Limb (tissue), 2 donors: Measurements from ENCODE around the gene SLC51B.
"Not testable (repeated sequence)": the region's sequence is repeated elsewhere in the genome, so short reads cannot be mapped to it uniquely, and the experiment has no call there.

Experiments
- DNase-seq, 2 donors: peaks; one replicate each; pipeline ENCODE4 v3.0.0-alpha.2; 2016; ENCODE audit errors: extremely low spot score in 2 of 2

SLC51B gene

DNA sequence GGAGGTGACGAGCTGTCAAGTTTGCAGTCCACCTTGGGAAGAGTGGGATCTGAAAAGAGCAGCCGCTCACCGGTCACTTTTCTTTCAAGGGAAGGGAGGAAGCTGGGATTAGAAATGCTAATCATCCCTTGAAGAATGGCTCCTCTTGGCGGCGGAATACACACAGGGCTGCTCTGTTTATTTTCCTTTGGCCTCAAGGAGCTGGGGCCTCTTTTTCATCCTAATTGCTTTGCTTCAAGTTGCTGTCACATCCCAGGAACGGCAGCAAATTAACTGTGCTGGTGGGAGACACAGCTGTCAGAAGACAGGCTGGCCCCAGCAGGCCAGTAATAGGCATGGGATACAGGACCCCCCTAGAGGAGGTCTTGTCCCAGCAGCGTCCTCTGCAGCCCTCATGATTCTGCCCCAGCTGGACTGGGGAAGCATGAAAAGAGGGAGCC, 38.1 kb downstream of the SLC51B start:
- DNase-seq, result no peak

DNA sequence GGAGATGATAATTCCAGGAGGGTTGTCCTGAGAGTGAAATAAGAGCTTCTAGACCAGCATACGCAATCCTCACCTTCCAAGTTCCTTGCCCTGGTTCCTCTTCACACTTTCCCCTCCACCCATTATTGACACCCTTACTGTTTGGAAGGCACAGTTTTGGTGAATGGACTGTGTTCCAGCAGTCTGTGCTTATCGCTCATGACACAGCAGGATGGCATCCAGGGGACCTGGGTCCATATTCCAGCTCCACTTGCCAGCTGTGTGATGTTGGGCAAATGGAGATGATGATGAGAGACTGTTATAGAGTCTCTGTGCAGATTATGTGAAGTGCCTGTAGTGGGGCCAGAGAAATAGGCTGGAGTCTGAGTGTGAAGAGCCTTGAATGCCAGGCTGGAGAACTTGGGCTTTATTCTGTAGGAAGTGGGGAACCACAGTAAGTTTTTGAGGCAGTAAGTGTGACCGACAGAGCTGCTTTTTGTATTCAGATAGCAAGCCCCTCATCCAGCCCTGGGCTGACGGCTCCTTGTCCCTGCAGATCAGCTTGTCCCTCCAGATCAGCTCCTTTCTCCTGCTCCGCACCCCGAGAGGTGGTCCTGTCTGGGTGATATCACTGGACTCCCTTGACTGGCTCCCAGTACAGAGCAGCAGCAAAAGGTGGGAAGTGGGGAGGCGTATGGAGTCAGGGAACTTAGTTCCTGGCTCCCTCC, 39.5 kb downstream of the SLC51B start:
- DNase-seq, result no peak

DNA sequence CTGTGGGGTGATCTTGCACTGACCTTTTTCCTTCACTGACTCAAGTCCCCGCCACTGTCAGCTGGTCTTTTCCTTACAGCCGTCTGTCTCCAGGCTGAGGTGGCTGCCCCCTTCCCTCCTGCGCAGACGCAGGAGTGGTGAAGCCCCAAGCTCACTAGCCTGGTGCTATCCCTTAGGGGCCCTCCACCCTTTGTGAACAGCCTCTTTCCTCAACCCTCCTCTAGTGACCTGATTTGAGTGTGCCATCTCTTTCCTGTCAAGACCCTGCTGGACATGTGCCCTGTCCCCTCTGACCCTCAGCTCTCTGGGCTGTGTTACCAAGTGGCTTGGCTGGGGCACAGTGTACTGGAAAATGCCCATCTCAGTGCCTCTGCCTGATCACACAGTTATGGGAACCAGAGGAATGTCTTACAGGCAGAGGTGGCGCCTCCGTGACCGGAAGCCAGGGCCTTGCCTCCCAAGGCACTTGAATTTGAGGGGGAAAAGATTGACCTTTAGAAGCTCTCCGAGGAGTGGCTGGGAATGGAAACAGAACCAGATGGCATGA, 40.1 kb downstream of the SLC51B start:
- DNase-seq, result no peak

DNA sequence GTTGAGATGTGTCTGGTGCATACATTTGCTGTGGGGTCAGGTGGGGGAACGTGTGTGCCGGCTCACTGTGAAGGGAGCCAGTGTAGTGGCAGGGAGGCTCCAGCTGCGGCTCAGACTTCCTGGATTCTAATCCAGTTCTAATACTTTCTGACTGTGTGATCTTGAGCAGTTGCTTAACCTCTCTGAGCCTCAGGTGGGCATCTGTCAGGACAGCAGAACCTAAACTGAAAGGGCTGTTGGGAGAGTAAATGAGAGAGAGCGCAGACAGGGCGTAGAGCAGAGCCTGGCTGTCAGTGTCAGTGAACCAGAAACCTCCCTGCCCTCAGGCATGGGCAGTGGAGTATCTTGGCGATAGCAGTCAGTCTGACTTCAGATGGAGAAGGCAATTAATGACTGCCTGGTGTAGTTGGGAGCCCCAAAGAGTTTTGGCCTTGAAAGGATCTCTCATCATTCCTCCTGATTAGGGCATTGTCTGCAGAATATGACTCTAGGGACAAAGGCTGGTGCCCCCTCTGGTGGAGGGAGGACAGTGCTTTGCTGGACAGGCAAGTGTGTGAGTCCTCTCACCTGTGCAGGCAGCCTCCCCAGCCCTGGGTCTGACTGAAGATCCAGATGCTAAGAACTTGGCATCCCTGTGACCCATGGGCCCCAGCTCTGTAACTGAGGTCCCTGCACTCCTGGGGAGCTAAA, 40.9 kb downstream of the SLC51B start:
- no peak for DNase-seq

DNA sequence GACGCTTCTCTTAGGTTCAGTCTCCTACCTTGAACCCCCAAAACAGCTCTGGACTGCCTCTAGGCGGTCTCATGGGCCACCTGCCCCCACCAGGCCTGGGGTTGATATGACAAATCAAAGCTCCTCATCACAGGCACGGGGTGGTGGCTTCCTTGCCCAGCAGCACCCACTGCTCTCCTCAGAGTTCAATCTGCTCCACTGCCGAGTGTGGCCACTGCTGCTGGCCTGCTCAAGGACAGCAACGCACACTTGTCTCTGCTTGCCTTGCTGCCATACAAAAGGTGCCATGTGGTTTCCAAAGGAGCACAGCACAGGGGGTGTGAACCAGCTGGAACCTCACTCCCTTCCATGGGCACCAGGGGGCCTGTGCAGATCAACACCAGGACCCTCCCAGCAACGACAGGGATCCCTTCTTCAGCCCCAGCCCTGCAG, 41.5 kb downstream of the SLC51B start:
- DNase-seq, result no peak

DNA sequence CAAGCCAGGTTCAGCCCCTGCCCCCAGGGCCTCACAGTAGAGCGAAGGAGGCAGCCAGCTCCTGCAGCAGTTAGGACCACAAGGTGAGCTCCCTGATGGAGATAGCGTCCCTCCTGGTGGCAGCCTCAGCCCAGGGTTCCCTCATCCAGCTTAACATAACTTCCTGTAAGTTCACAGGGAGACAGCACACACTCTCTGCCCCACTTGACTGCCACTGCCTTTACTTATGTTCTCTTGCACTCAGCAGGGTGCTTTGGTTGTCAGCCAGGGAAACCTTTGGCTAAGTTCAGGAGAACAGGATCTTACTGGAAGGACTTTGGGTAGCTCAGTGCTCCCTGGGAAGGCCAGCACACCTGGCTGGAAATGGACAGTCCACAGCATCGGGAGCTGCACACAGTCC, 42.2 kb downstream of the SLC51B start:
- no peak for DNase-seq

DNA sequence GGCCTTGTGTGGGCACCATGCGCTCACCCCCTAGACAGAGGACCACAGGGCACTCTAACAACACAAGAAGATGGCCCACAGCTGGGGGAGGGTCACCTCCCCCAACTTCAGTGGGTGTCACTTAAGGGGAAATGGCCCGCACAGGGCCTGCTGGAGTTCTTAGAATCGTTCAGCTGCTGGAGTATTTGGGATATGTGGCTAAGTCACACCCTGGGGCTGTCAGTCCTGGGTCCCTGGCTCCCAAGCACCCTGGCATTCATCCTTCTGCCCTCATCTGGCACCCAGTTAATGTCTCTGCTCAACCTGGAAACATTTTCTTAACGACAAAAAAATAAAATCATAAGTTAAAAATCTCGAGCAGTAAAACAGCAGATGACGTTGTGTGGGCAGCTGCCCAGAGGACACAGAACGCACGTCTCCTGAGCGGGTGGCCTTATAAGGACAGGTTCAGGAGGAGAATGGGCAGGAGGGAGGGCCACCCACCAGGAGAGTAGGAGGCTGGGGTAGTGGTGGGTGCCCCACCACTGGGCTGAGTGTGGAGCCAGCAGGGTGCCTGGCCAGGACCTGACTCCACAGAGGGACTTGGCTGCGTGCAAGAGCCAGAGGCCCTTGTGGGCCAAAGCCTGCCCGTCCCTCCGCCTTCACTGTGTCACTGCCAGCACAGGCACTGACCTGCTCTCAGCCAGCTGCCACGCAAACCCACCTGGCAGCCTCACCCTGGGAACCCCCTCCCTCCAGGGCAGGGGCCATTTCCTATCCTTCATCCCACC, 42.9 kb downstream of the SLC51B start:
- DNase-seq, result no peak

DNA sequence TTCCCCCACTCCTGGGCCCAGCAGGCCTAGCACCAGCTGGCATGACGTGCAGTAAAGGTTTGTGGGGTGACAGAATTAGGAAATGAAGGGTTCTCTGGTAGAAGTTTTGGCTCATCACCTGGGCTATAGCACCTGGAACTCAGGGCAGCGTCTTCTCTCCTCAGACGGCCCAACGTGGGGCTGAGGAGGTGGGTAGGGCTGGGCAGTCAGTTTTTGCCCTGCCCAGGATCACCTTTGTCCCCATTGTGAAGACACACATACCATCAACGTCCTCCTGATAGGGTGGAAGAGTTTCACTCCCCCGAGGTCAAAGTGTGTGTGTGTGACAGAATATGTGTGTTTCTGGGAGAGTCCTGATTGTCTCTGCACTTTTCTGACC, 43.4 kb downstream of the SLC51B start:
- no peak for DNase-seq

DNA sequence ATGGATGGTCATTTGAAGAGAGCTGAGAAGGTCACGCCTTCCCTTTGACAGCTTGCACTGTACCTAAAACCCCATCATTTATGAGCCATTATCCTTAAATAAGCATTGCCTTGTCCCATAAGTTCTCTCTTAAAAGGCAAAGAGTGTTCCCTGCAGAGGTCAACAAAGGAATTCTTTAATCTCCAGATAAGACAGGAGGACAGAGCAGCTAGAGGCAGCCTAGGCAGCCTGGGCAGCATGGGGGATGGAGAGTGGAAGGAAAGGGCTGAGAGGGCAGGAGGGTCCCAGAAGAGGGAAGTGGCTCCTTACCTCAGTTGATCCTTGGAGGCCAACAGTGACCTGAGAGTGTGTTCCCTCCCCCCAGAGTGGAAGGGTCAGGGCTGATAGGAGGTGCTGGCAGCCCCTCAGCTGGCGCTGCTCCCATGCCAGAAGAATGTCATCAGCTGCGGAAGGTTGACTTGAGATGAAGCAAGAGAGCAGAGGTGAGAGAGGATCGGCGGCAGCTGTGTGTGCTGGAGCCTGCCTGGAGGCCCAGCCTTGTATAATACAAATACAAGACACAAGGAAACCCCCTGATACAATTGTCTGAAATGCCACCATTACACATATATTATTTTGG, 44.1 kb downstream of the SLC51B start:
- no peak for DNase-seq

DNA sequence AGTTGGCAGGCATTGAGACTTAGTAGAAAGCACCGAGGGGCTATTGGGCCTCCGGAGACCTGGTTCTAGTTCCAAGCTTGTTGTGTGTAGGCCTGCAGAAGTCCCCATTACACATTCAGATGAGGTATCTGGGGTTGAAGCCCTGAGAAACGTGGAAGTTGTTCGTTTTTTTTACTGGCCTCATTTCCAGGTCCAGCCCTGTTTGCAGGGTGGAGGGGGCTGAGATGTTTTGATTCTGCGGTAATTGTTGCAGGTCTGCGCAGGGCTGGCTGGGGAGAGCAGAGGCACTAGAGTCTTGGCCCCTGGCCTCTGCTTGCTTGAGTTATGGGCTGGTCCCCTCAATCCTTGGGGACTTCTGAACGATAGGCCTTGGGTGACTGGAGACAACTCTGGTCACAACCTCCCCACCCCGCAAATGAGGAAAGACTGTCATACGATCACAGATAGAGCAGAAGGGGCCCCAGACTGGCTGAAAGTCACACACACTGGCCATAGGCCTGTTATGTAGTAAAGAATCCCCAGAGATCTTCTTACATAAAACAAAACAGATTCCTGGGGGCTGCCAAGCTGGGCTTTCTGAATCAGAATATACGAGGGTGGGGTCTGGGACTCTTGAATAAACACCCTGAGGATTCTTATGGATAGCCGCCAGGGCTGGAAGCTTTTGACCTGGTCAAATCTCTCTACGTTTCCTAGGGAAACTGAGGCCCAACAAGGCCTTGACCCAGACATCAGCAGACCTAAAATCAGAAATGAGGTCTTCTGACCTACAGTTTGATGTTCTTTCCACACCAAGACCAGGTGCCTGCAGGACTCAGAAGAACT, 47.0 kb downstream of the SLC51B start:
- DNase-seq, result no peak

DNA sequence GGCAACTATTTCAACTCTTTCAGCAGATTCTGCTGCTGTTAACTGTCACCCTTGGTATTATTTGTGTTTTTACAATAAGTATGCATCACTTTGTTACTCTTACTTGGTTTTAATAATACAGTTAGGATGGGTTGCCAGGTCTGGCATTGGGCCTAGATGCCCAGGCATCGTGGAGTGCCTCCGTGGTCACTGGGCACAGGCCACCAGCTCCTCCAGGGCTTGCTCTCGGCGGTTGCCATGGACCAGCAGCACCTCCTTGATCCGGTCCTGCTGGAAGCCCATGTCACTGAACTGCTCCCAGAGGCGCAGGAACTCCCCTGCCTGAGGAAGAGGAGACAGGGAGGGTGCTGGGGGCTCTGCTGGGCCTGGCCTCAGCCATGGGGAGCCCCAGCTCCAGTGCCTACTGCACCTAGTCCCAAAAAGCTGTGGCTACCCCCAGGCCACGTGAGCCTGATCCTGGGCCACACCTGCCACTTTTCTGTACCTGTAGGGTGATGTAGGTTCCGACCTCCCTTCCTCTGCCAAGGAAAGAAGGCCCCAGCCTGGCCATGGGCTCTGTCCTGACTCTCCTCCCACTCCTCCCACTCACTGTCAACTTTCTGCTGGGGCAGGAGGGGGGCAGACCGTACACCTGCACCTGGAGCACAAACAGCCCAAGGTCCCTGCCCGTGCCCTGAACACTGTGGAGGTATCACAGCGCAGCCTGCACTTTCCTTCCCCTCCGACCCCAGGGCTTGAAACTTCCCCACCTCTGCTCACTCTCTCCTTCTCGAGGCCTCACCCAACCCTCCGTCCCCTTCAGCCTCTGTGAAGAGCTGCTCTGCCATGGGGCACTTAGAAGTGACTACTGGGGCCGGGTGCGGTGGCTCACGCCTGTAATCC, 48.0 kb downstream of the SLC51B start:
- no peak for DNase-seq

DNA sequence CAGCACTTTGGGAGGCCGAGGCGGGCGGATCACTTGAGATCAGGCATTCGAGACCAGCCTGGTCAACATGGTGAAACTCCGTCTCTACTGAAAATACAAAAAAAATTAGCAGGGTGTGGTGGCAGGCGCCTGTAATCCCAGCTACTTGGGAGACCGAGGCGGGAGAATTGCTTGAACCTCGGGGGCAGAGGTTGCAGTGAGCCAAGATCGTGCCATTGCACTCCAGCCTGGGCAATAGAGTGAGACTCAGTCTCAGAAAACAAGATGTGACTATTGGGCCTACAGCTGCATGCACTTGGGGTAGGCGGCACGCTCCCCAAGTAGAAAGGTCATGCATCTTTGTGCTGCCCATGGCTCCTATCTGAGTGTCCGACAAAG, 48.6 kb downstream of the SLC51B start:
- not testable (repeated sequence) for DNase-seq

DNA sequence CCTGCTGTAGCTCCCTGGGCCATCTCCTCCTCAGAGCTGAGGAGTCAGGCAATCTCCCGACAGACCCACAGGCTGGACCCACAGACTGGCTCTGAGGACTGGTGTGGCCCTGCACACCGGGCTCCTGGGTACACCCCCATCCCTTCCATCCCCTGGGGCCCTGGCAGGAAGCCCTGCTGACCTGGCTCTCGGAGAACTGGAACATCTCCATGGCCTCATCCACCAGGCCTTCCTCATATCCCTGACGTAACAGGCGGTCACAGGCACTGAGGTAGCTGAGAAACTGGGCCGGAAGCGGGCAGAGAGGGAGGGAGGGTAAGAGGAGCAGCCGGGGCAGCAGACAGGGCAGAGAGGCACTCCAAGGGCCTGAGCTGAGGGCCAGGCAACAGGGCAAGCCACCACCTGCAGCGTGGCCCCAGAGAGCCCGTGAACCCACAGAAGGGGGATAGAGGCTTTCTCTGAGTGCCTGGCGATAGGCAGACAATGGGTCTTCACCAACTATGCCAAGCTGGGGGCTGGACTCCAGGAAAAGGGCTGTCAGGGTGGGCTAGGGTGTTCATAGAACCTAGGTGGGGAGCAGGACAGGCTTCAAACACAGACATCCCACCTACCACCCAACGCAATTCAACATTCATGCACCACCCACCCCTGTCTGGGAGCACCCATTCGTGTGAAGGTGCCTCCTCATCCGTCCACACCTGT, 49.3 kb downstream of the SLC51B start:
- no peak for DNase-seq

DNA sequence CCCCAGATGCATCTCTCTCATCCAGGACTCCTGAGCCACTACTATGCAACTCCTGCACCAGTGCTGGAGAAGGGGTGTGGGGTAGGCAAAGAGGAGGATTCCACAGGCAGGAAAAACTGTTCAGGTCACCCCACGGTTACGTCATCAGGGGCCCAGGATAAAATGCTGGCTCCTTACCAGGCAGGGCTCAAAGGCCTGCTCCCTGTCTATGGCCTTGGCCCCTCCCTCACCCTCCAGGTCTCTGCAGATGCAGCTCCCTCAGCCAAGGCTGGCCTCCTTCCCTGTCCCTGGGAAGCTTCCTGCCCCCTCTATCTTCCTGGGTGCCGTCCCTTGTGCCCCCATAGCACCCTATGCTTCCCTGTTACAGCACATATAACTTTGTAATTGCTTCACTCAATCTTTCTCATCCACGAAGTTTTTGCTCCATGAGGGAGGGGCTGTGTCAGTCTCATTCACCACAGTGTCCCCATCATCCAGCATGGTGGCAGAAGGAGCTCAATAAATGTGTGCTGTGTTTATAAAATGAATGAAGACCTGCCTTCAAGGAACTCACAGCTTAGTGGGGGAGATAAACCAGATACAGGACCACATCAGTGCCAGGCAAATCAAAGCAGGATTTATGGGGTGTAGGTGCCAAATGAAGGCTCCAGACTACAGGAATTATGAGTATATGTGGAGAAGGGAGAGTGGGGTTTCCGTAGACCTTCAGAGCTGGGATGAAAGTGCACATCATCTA, 50.0 kb downstream of the SLC51B start:
- no peak for DNase-seq

DNA sequence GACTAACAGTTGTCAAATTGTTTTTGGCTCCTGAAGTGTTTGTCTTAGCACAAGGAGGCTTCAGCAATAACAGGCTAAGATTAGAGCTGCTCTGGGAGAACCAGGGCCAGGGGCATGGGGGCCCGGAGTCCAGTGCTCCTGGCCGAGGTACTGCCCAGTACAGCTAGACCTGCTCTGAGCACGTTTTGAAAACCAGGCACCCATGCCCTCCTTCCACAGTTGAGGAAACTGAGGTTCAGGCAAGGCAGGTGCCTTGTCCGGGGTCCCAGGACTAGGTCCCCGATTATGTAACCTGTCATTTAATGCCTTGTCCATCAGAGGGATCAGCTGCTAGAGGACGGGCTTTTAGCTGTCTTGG, 50.5 kb downstream of the SLC51B start:
- no peak for DNase-seq

DNA sequence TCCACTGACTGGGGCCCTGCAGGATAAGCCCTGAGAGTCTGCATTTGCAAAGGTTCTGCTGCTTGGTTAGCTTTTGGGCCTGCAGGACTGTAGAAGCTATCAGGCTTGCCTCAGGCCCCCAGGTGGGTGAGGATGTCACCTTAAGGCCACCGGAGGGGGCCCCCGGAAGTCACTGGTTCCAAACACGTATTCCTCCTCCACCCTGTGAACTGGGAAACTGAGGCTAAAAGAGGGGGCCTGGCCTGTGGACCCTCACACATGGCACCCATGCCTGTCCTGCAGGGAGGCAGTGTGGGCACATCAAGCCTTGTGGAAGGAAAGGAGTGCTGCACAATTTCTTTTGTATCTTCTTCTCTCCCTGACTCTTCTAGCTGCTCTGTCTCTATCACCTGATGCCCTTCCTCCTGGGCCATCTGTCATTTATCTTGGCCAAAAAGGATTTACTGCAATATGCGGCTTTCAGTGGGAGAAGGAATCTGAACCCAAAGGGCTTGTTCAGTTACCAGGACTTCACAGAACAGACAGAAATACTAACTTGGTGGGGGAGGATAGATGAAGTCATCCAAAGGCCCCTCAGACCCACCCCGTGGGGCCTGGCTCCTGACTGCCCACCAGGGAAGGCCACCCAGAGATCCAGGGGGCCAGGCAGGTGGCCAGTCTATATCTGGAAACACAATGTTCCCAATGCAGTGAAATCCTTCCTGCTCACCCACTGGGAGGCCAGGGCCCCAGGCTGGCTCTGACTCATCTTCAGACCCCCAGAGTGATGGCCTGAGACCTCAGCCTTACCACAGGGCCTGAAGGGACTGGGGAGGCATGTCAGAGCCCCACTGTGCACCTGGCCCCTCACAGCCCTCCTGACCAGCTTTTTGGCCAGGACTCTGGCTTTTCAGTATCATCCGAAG, 51.5 kb downstream of the SLC51B start:
- DNase-seq, result no peak

DNA sequence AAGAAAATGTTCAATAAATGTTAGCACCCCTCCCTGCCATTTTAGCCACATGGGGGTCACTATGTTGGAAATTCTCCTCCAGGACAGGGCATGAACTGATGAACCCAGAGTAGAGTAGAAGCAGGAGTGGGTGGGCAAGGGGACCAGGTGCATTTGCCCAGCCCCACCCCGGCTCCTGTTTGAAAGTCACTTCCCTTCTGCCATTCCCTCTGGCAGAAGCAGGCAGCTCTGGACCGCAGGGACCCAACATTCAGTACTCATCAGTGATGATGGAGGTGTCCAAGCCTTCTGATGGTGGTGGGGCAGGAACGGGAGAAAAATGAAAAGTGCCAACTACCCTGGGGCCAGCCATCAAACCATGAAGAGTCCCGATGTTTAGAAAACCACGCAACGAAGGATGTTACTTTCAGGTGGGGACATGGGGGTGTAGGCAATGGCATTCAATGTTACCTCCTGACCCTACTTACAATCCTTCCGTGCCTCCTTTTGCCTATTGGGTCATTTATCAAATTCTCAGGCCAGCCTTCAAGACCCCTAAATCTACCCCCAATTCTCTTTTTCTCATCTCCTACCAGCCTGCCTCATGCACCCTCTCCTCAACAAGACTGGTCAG, 52.6 kb downstream of the SLC51B start:
- no peak for DNase-seq
